PC-3 (cell line): Measurements from ENCODE around the gene OCA2.

Experiments used
- EZH2 ChIP-seq: fragments of 300-600 bp; sonication (generic); IDR thresholded peaks from one replicate; pipeline ENCODE4 v1.6.1; 2017; ENCODE audit warnings: antibody characterized with exemption, mild to moderate bottlenecking, low read length; ENCODE audit not compliant: unreplicated experiment
- EZH2phosphoT487 ChIP-seq: fragments of 300-600 bp; sonication (generic); IDR thresholded peaks from 2 replicates; pipeline ENCODE4 v1.6.1; 2018; ENCODE audit warnings: mild to moderate bottlenecking, antibody characterized with exemption, low read length, borderline replicate concordance
- TF ChIP-seq, protein P1 (sequence below): fragments of 300-600 bp; sonication (generic); conservative IDR thresholded peaks from 2 replicates; pipeline ENCODE4 v1.5.1; 2017; ENCODE audit warnings: antibody characterized with exemption, low read depth, mild to moderate bottlenecking, low read length

DNA sequence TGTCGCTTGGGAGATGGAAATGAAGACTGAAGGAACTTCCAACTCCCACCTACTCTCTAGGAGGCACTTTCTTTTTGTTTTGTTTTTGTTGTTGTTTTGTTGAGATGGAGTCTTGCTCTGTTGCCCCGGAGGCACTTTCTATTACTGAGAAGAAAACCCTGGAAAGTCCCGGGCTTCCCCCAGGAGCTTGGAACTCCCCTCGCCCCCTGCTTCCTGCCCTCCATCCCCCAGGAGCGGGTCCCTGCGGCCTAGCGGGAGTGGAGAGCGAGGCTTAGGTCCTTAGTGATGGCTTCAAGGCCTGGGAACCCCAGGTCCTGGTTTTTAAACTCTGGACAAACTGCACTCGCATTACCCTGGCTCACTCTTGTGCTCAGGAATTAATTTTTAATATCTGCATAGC, 195.7 kb downstream of the OCA2 start:
- TF ChIP-seq, protein P1, sequence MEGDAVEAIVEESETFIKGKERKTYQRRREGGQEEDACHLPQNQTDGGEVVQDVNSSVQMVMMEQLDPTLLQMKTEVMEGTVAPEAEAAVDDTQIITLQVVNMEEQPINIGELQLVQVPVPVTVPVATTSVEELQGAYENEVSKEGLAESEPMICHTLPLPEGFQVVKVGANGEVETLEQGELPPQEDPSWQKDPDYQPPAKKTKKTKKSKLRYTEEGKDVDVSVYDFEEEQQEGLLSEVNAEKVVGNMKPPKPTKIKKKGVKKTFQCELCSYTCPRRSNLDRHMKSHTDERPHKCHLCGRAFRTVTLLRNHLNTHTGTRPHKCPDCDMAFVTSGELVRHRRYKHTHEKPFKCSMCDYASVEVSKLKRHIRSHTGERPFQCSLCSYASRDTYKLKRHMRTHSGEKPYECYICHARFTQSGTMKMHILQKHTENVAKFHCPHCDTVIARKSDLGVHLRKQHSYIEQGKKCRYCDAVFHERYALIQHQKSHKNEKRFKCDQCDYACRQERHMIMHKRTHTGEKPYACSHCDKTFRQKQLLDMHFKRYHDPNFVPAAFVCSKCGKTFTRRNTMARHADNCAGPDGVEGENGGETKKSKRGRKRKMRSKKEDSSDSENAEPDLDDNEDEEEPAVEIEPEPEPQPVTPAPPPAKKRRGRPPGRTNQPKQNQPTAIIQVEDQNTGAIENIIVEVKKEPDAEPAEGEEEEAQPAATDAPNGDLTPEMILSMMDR: no peak
- TF ChIP-seq EZH2phosphoT487: no peak
- TF ChIP-seq EZH2: no peak
